Esophagus (tissue), 2 donors: ENCODE data around the gene INHA. TPM values are rescaled to one million over a fixed set of nuclear protein-coding genes. Genes with fewer than 3 reads are reported as not detected.
A peak's percentile ranks its signal among the peaks of the same experiment; 100 is the strongest.

ENCODE experiments used
- H3K27ac ChIP-seq, 2 donors: one replicate each; pipeline ENCODE4 v1.5.1; 2013; ENCODE audit warnings: low read depth in 2 of 2, mild to moderate bottlenecking in 2 of 2, inconsistent platforms in 1 of 2, low read length in 1 of 2, moderate library complexity in 1 of 2
- H3K27me3 ChIP-seq, 2 donors: one replicate each; pipeline ENCODE4 v1.6.1; 2013; ENCODE audit warnings: low read length in 2 of 2, control low read depth in 1 of 2, mild to moderate bottlenecking in 1 of 2; ENCODE audit not compliant: insufficient read depth in 2 of 2, control insufficient read depth in 1 of 2
- H3K36me3 ChIP-seq, 2 donors: one replicate each; pipeline ENCODE4 v1.6.1; 2013; ENCODE audit warnings: low read length in 1 of 2; ENCODE audit not compliant: control insufficient read depth in 2 of 2, insufficient read depth in 2 of 2
- H3K4me1 ChIP-seq, 2 donors: one replicate each; pipeline ENCODE4 v1.6.1; 2013; ENCODE audit warnings: low read length in 1 of 2; ENCODE audit not compliant: control insufficient read depth in 2 of 2, insufficient read depth in 2 of 2
- H3K4me3 ChIP-seq, 2 donors: one replicate each; pipeline ENCODE4 v1.5.1; 2013; ENCODE audit warnings: low read length in 2 of 2, mild to moderate bottlenecking in 2 of 2, low read depth in 1 of 2, moderate library complexity in 1 of 2
- H3K9me3 ChIP-seq, 2 donors: one replicate each; pipeline ENCODE4 v1.6.1; 2013; ENCODE audit warnings: mild to moderate bottlenecking in 2 of 2, low read depth in 1 of 2, low read length in 1 of 2, moderate library complexity in 1 of 2; ENCODE audit not compliant: control insufficient read depth in 2 of 2, insufficient read depth in 1 of 2
- WGBS, 2 donors: extraction: QIAGEN DNeasy Blood & Tissue Kit; methylation state at CpG; one replicate each; pipeline ENCODE4 v1.1.7; 2013; 5-methylcytosine and 5-hydroxymethylcytosine counted together
- polyA plus RNA-seq, 2 donors: library from polyadenylated mRNA; stranded (reverse); fragments of 200-250 nt; gene quantifications; one replicate each; pipeline ENCODE4 v1.2.3, GENCODE V29; 2013
- donor health status: healthy with polysubstance abuse.
- donor health status: Bipolar disorder and iron deficiency.

The INHA gene
- polyA plus RNA-seq: under 1 TPM; 0.24 to 0.71 TPM

- Histone ChIP-seq H3K27me3 (no peaks in the 10 kb centered on the region), H3K9me3 (no peaks in the 10 kb centered on the region), H3K4me1 (peaks cover 0 to 9% of the 10 kb centered on the region in 2 donors), H3K4me3 (peak within 1 kb of the TSS; percentile 39 to 50), H3K36me3 (no peaks in the 10 kb centered on the region), H3K27ac (peak within 1 kb of the TSS; percentile 35 to 40)
- 77 to 87% methylated on average over 13 of the region's 13 CpGs for WGBS, 2 donors
Measured at GRCh38 chr2:219572237-219573001, at the start of gene INHA. INHA (plus strand) TSS chr2:219572310; CDS start chr2:219572375, 65 bp downstream.

- WGBS, 2 donors: 19 to 27% methylated on average over 24 of the region's 24 CpGs
- no peak overlapping the region for H3K4me3 ChIP-seq
- H3K36me3 ChIP-seq: no peaks in the 10 kb centered on the region
- no peak overlapping the region for H3K27ac ChIP-seq
- no peaks in the 10 kb centered on the region for H3K9me3 ChIP-seq
- peaks cover 0 to 2% of the 10 kb centered on the region in 2 donors for H3K4me1 ChIP-seq
- H3K27me3 ChIP-seq: peaks cover 0 to 4% of the 10 kb centered on the region in 2 donors
Measured at GRCh38 chr2:219523031-219523671, 49.0 kb upstream of the INHA start.

DNA sequence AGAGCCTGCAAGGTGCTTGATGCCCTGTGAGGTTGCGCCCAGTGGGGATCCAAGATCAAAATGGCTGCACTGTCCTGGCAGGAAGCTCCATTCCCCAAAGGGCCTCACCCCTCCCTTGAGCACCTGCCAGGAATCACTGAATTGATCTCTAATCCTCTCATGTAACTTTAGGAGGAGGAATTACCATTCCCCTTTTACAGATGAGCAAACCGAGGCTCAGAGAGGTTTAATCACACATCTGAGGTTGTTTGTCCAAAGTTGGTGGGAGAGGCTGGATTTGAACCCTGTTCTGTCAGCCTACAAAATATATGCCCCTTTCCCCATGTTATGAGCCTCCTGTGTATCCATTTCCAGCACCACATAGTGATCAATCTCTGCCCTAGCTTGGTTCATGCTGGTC, 47.3 kb upstream of the INHA start:
- Histone ChIP-seq H3K4me1 (peaks cover 0 to 2% of the 10 kb centered on the region in 2 donors), H3K36me3 (no peaks in the 10 kb centered on the region), H3K9me3 (no peaks in the 10 kb centered on the region), H3K27ac (no peak overlapping the region), H3K4me3 (no peak overlapping the region), H3K27me3 (peaks cover 0 to 7% of the 10 kb centered on the region in 2 donors)
- WGBS, 2 donors: 88 to 93% methylated on average over 2 of the region's 2 CpGs

GRCh38 chr2:219525533-219526232, 46.4 kb upstream of the INHA start:
- Histone ChIP-seq H3K27me3 (peaks cover 0 to 7% of the 10 kb centered on the region in 2 donors), H3K36me3 (no peaks in the 10 kb centered on the region), H3K4me1 (peaks cover 0 to 2% of the 10 kb centered on the region in 2 donors), H3K4me3 (no peak overlapping the region), H3K9me3 (no peaks in the 10 kb centered on the region), H3K27ac (no peak overlapping the region)
- WGBS, 2 donors: 49 to 65% methylated on average over 9 of the region's 9 CpGs

DNA sequence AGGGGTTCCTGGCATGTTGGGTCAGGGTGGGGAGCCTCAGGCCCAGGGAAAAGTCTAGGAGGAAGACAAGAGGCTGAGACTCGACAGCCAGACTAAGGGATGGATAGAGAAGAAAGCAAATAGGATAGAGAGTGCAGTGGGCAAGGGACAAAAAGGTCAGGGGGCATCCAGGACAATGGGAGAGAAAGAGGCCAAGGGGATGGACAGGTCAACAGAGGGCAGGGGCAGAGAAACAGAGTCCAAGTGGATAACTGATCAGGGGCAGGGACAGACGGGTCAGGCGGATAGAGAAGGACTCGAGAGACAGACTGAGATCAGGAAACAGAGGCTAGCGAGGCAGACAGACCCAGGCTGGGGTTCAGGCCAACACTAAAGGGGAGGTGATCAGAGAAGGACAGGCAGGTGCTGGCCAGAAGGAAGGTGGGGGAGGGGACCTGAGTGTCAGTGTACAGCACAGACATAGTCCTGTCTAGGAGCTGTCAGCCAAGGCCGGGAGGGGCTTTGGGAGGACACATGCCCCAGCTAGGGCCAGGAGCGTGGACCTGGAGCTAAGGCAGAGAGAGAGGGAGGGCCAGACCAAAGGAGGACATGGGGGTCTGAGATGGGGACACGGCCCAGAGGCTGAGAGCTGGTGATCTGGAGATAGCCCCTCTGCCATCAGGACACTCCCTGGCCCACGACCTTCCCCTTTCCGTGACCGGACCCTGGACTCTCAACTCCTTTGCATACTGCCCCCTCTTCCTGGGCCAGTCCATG, 45.6 kb upstream of the INHA start:
- Histone ChIP-seq H3K27ac (no peak overlapping the region), H3K36me3 (no peaks in the 10 kb centered on the region), H3K4me1 (peaks cover 0 to 2% of the 10 kb centered on the region in 2 donors), H3K4me3 (no peak overlapping the region), H3K27me3 (peaks cover 0 to 7% of the 10 kb centered on the region in 2 donors), H3K9me3 (no peaks in the 10 kb centered on the region)
- 62 to 64% methylated on average over 10 to 11 of the region's 11 CpGs for WGBS, 2 donors

DNA sequence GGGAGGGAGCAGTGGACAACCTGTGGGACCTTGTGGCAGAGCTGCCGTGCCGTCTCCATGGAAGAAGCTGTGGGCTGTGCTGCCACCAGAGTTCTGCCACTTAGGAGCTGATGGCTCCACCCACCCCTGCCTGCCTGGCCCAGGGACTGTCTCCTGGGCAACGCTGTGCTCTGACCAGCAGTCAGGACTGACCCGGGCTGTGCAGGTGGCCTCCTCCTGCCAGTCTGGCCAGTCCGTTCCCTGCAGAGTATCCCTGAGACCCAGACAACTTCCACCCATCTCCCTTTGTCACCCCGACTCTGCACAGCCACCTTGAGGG, 45.1 kb upstream of the INHA start:
- H3K27ac ChIP-seq: no peak overlapping the region
- no peaks in the 10 kb centered on the region for H3K36me3 ChIP-seq
- no peaks in the 10 kb centered on the region for H3K9me3 ChIP-seq
- no peaks in the 10 kb centered on the region for H3K4me1 ChIP-seq
- H3K4me3 ChIP-seq: no peak overlapping the region
- H3K27me3 ChIP-seq: peaks cover 0 to 3% of the 10 kb centered on the region in 2 donors
- 41 to 50% methylated on average over 6 of the region's 6 CpGs for WGBS, 2 donors

DNA sequence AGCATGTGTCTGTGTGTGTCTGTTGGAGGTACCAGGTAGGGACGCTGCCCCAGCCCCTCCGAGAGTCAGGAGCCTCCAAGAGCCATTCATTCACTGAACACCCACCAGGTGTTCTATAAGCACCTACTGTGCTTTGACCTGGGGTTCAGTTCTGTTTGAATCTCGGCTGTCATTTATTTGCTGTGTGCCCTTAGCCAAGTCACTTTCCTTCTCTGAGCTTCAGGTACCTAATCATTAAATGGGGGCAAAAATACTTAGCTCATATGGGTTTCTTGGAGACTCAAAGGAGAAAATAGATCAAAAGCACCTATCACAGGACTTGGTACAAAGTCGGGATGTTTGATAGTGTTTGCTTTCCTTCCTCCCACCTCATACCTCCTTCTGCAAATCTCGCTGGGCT, 44.6 kb upstream of the INHA start:
- 51 to 56% methylated on average over 5 of the region's 5 CpGs for WGBS, 2 donors
- no peaks in the 10 kb centered on the region for H3K4me1 ChIP-seq

DNA sequence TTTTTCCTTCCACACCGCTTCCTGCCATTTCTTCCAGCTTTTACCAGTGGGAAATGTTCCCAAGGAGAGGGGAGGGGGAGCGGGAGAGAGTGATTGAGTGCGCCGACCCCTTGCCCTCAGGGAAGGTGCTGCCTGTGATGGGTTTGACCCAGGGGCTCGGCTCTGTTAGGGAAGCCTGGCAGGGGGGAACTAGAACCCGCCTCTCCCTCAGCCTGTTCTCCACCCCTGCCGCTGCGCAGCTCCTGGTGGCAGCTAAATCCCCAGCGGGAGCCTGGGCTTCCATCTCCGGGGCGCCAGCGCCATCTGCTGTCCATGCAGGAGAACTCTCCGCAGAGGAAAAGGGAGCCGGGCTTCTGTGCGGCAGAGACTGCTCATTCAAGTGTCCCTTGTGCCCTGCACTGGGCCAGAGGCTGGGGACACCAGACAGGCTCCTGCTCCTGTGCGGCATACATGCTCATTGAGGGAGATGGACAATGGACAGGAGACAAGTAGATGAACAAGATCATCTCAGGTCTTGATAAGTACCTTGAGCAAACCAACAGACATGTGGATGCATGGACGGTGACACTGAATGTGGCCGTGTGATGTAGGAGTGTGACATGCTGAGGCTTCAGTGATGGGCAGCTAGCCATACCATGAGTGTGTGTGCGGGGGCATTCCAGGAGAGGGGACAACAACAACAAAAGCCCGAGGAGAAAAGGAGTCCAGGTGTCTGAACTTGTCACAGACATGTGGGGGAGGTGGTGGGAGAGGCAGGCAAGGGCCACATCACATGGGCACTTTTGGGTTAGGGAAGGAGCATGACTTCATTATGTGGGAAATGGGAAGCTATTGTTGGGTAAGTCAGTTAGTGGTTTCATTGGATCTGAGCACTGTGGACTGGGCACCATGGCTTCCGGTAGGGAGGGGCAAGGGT, 41.8 kb upstream of the INHA start:
- no peaks in the 10 kb centered on the region for H3K36me3 ChIP-seq
- H3K4me1 ChIP-seq: no peaks in the 10 kb centered on the region
- H3K9me3 ChIP-seq: no peaks in the 10 kb centered on the region
- H3K27ac ChIP-seq: no peak overlapping the region
- peaks cover 0 to 3% of the 10 kb centered on the region in 2 donors for H3K27me3 ChIP-seq
- H3K4me3 ChIP-seq: no peak overlapping the region
- WGBS, 2 donors: 13 to 14% methylated on average over 21 of the region's 21 CpGs

More for the DNA sequence above, 44.6 kb upstream of the INHA start:
- H3K27ac ChIP-seq: no peak overlapping the region
- H3K4me3 ChIP-seq: no peak overlapping the region
- no peaks in the 10 kb centered on the region for H3K9me3 ChIP-seq
- H3K27me3 ChIP-seq: peaks cover 0 to 3% of the 10 kb centered on the region in 2 donors
- H3K36me3 ChIP-seq: no peaks in the 10 kb centered on the region
